Naive thymus-derived CD4-positive, alpha-beta T cell (primary cell): ENCODE measurements around the gene GPRIN3. TPM values are rescaled to one million over a fixed set of nuclear protein-coding genes. Genes with fewer than 3 reads are reported as not detected.

Source experiments
- ATAC-seq: fragments of 150-1000 bp; cut with Tn5 transposase; 2 replicates; pipeline ENCODE4 v1.10.0; 2021; ENCODE audit warnings: mild to moderate bottlenecking, moderate library complexity
- CTCF ChIA-PET: fragments of 350-600 bp; sonication (Branson Sonifier 250); formaldehyde crosslinking; loops from one replicate; lab custom pipeline; 2021; ENCODE audit warnings: antibody characterized with exemption; lab: Charles Lee
- POLR2A ChIA-PET: fragments of 350-600 bp; sonication (Branson Sonifier 250); formaldehyde crosslinking; loops from one replicate; lab custom pipeline; 2021; ENCODE audit warnings: antibody characterized with exemption, inconsistent platforms; lab: Charles Lee
- DNase-seq, 9 donors: peaks; one replicate each; pipeline versions ENCODE4 v3.0.0 to v3.0.0-alpha.2; 2020 to 2022; ENCODE audit warnings: mixed read lengths in 1 of 9
- H3K27ac ChIP-seq: one replicate; pipeline ENCODE4 v1.7.0; 2013; ENCODE audit warnings: mild to moderate bottlenecking, low read depth, low read length, moderate library complexity
- H3K27me3 ChIP-seq, 2 donors: one replicate each; pipeline ENCODE4 v1.7.0; 2013; ENCODE audit warnings: low read length in 2 of 2, mild to moderate bottlenecking in 2 of 2, moderate library complexity in 2 of 2; ENCODE audit not compliant: control insufficient read depth in 2 of 2, insufficient read depth in 2 of 2
- H3K36me3 ChIP-seq, 3 experiments: 1 replicate in 2 of 3; 2 replicates in 1 of 3; pipeline ENCODE4 v1.7.0; 2013; ENCODE audit warnings: low read length in 3 of 3, mild to moderate bottlenecking in 3 of 3, moderate library complexity in 1 of 3; ENCODE audit not compliant: insufficient read depth in 3 of 3, control insufficient read depth in 2 of 3
- H3K4me1 ChIP-seq, 2 donors: one replicate each; pipeline ENCODE4 v1.7.0; 2013; ENCODE audit warnings: low read length in 2 of 2, mild to moderate bottlenecking in 2 of 2, moderate library complexity in 1 of 2; ENCODE audit not compliant: control insufficient read depth in 2 of 2, insufficient read depth in 2 of 2
- H3K4me3 ChIP-seq: 2 replicates; pipeline ENCODE4 v1.7.0; 2013; ENCODE audit warnings: mild to moderate bottlenecking, low read length
- H3K9me3 ChIP-seq, 3 experiments: 1 replicate in 2 of 3; 2 replicates in 1 of 3; pipeline ENCODE4 v1.7.0; 2013; ENCODE audit warnings: low read length in 3 of 3; ENCODE audit not compliant: control insufficient read depth in 2 of 3
- H3K27ac Mint-ChIP-seq, 9 donors: one replicate each; pipeline ENCODE4 v1.8.0; 2020 to 2022; ENCODE audit warnings: mixed read lengths in 9 of 9, mild to moderate bottlenecking in 8 of 9, moderate library complexity in 5 of 9, inconsistent platforms in 2 of 9
- H3K27me3 Mint-ChIP-seq, 5 donors: one replicate each; pipeline ENCODE4 v1.8.0; 2021 to 2022; ENCODE audit warnings: mixed read lengths in 5 of 5, mild to moderate bottlenecking in 1 of 5
- H3K36me3 Mint-ChIP-seq, 5 donors: one replicate each; pipeline ENCODE4 v1.8.0; 2020 to 2022; ENCODE audit warnings: mixed read lengths in 5 of 5, mild to moderate bottlenecking in 3 of 5, inconsistent platforms in 1 of 5
- H3K4me1 Mint-ChIP-seq, 7 donors: one replicate each; pipeline ENCODE4 v1.8.0; 2020 to 2022; ENCODE audit warnings: mixed read lengths in 7 of 7, mild to moderate bottlenecking in 3 of 7, inconsistent platforms in 1 of 7
- H3K4me3 Mint-ChIP-seq, 10 donors: one replicate each; pipeline ENCODE4 v1.8.0; 2020 to 2022; ENCODE audit warnings: mild to moderate bottlenecking in 10 of 10, mixed read lengths in 10 of 10, moderate library complexity in 6 of 10, inconsistent platforms in 2 of 10
- H3K9me3 Mint-ChIP-seq, 11 donors: one replicate each; pipeline ENCODE4 v1.8.0; 2020 to 2022; ENCODE audit warnings: mixed read lengths in 11 of 11, mild to moderate bottlenecking in 4 of 11, inconsistent platforms in 1 of 11, moderate library complexity in 1 of 11
- intact Hi-C, 2 donors: fragments of 100-400 bp; cut with micrococcal nuclease; formaldehyde crosslinking; loops; one replicate each; pipeline ENCODE4 v1.15.1; 2023
- polyA plus RNA-seq, 2 donors: library from polyadenylated mRNA; unstranded; fragments of 300-500 nt; fragmentation: Illumina TruSeq; gene quantifications; one replicate each; pipeline ENCODE4 v1.2.3, GENCODE V29; 2021
- total RNA-seq, 6 experiments: library from RNA in 5 of 6; stranded (reverse) in 5 of 6; gene quantifications; 1 replicate in 5 of 6; 2 replicates in 1 of 6; pipeline ENCODE4 v1.2.3 and lab custom pipeline; 2021 to 2026

Gene GPRIN3
- total and polyA plus RNA-seq, 7 experiments from 2014 or later = 7.3 to 55.5 (median 11.2) TPM

DNA sequence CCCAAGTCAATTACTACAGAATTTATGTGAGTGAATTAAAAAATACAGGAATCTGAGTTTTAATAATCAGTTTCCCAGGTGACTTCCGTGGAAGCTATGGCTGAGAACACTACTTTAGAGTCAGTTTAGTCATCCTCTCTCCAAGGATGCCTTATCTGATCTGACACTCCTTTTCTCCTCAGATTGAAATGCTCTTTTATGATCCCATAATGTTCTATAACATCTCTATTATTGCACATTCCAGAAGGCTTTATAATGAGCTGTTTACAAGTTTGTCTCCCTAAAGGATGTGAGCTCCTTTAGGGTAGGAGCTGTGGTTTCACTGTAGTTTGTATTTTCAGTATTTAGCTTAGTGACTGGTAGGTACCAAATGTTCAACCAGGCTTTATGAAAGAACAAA lies 90.0 kb downstream of the GPRIN3 start:
- ChIA-PET CTCF (interaction anchor here (1.0 kb wide), 1 partner anchor 9 kb away, joined by 5 read pairs; no protein-coding TSS in a partner anchor), POLR2A (no interaction called here)
- Mint-ChIP-seq H3K4me1 (no peaks in the 10 kb centered on the region), H3K4me3 (no peak overlapping the region), H3K9me3 (no peaks in the 10 kb centered on the region), H3K27ac (no peak overlapping the region), H3K27me3 (peaks cover 0 to 19% (median 10%) of the 10 kb centered on the region in 5 donors), H3K36me3 (no peaks in the 10 kb centered on the region)
- H3K27me3 ChIP-seq = no peaks in the 10 kb centered on the region
- H3K27ac ChIP-seq = no peak overlapping the region
- no peak overlapping the region for H3K4me3 ChIP-seq
- intact Hi-C loops = no loop called here
- H3K4me1 ChIP-seq = no peaks in the 10 kb centered on the region
- no peaks in the 10 kb centered on the region for H3K9me3 ChIP-seq
- ATAC-seq (no peak), DNase-seq (no peak)
- no peaks in the 10 kb centered on the region for H3K36me3 ChIP-seq

DNA sequence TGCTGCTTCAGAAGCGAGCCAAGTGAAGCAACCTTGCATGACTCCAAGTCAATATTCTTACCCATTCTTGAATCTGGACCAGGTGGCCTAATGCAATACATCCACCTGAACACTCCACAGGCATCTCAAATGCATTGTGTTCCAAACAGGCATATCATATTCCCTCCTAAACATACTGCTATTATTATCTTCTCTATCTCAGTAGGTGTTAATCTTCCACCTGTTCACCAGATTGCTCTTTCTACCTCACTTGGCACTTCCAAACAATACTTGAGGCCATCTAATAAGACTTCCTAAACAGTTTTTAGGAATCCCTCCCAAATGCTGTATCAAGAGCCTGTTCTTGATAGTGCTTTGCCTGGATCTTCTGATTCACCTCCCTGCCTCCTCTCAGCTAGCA lies 90.7 kb downstream of the GPRIN3 start:
- Mint-ChIP-seq H3K36me3 (no peaks in the 10 kb centered on the region), H3K9me3 (peaks cover 0 to 2% (median 0%) of the 10 kb centered on the region in 11 donors), H3K27ac (no peak overlapping the region), H3K27me3 (peaks cover 0 to 20% (median 10%) of the 10 kb centered on the region in 5 donors), H3K4me1 (no peaks in the 10 kb centered on the region), H3K4me3 (no peak overlapping the region)
- ChIA-PET CTCF (interaction anchor here (1.0 kb wide), 1 partner anchor 9 kb away, joined by 5 read pairs; no protein-coding TSS in a partner anchor), POLR2A (no interaction called here)
- no peaks in the 10 kb centered on the region for H3K4me1 ChIP-seq
- ATAC-seq (no peak), DNase-seq (no peak)
- no peak overlapping the region for H3K4me3 ChIP-seq
- no peaks in the 10 kb centered on the region for H3K27me3 ChIP-seq
- H3K36me3 ChIP-seq = no peaks in the 10 kb centered on the region
- H3K9me3 ChIP-seq = no peaks in the 10 kb centered on the region
- intact Hi-C loops = no loop called here
- no peak overlapping the region for H3K27ac ChIP-seq

DNA sequence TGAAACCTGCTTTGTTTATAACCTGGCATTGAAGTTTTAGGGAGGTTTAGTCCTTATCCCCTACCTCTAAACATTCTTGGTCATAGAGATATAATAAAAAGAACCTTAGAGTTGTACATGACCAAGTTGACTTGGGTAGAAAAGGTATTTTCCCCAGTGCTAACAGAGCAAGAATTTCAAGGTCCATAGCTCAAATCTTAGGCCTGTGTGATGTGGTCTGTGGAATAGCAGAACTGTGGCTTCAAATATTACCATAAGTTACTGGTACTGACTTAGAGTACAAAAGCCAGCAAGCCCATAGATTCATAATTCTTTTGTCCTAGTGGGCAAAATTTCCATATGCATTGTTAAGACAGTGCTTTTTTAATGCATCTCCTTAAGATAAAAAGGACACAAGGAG lies 91.2 kb downstream of the GPRIN3 start:
- no peaks in the 10 kb centered on the region for H3K36me3 ChIP-seq
- H3K27me3 Mint-ChIP-seq = peaks cover 2 to 22% (median 14%) of the 10 kb centered on the region in 5 donors
- H3K9me3 ChIP-seq = no peaks in the 10 kb centered on the region
- no peak overlapping the region for H3K4me3 ChIP-seq
- ATAC-seq (no peak), DNase-seq (no peak)
- H3K4me1 Mint-ChIP-seq = no peaks in the 10 kb centered on the region
- ChIA-PET POLR2A (no interaction called here), CTCF (interaction anchor here (0.5 to 1.0 kb wide), 2 partner anchors 10 to 1035 kb away, joined by 3 to 5 read pairs; no protein-coding TSS in a partner anchor)
- H3K27me3 ChIP-seq = no peaks in the 10 kb centered on the region
- no peaks in the 10 kb centered on the region for H3K4me1 ChIP-seq
- intact Hi-C loops = no loop called here
- no peak overlapping the region for H3K27ac Mint-ChIP-seq
- H3K9me3 Mint-ChIP-seq = peaks cover 0 to 2% (median 0%) of the 10 kb centered on the region in 11 donors
- H3K4me3 Mint-ChIP-seq = no peak overlapping the region
- peaks cover 0 to 2% (median 0%) of the 10 kb centered on the region in 5 donors for H3K36me3 Mint-ChIP-seq
- no peak overlapping the region for H3K27ac ChIP-seq

DNA sequence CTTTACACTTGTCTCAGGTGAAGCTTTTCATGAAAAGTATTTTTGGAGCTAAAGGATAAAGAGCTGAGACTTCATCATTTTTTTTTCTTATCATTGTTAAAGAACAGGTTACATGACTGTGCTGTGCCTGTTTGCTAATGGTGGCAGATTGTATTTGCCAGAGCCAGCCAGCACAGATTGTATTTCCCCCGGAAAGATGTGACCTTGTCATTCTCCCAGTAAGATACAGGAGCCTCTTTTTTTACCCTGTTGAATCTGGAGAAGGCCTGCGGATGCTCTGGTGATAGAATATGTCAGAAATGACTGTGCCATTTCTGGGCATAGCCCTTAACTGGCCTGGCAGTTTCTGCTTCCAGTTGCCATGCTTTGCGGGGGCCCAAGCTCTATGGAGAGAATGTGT lies 91.9 kb downstream of the GPRIN3 start:
- ChIA-PET CTCF (interaction anchor here (1.1 kb wide), 1 partner anchor 219 kb away, joined by 4 read pairs; no protein-coding TSS in a partner anchor), POLR2A (no interaction called here)
- no peaks in the 10 kb centered on the region for H3K36me3 ChIP-seq
- DNase-seq (no peak), ATAC-seq (no peak)
- no peak overlapping the region for H3K27ac ChIP-seq
- H3K9me3 ChIP-seq = no peaks in the 10 kb centered on the region
- H3K27me3 ChIP-seq = no peaks in the 10 kb centered on the region
- Mint-ChIP-seq H3K36me3 (peaks cover 0 to 4% (median 0%) of the 10 kb centered on the region in 5 donors), H3K4me3 (no peak overlapping the region), H3K4me1 (no peaks in the 10 kb centered on the region), H3K9me3 (peaks cover 0 to 3% (median 0%) of the 10 kb centered on the region in 11 donors), H3K27me3 (peaks cover 4 to 21% (median 15%) of the 10 kb centered on the region in 5 donors), H3K27ac (no peak overlapping the region)
- intact Hi-C loops = no loop called here
- H3K4me3 ChIP-seq = no peak overlapping the region
- H3K4me1 ChIP-seq = no peaks in the 10 kb centered on the region

DNA sequence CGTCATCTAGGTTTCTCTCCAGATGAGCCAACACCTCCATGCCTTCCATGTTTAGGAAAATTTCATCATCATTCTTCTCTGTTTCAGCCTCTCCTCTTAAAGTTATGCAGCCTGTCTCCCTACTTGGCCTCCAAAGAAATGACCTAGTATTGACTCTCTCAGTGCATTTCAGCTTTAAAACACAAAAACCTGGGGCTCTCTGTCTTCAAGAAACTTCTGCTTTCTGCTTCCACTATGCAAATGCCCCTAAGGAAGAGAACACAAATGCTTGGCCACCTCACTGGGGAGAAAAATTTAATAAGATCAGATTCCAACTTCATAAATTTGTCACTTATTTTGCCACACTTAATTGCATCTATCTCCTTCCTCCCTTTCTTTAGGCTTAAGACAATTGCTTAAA lies 93.3 kb downstream of the GPRIN3 start:
- Mint-ChIP-seq H3K9me3 (peaks cover 0 to 10% (median 0%) of the 10 kb centered on the region in 11 donors), H3K4me1 (no peaks in the 10 kb centered on the region), H3K36me3 (peaks cover 0 to 5% (median 0%) of the 10 kb centered on the region in 5 donors), H3K27me3 (peaks cover 4 to 23% (median 12%) of the 10 kb centered on the region in 5 donors), H3K27ac (no peak overlapping the region), H3K4me3 (no peak overlapping the region)
- ChIA-PET POLR2A (no interaction called here), CTCF (no interaction called here)
- no peaks in the 10 kb centered on the region for H3K9me3 ChIP-seq
- no peaks in the 10 kb centered on the region for H3K36me3 ChIP-seq
- no peak for ATAC-seq
- H3K4me1 ChIP-seq = no peaks in the 10 kb centered on the region
- intact Hi-C loops = no loop called here
- DNase-seq = no peak
- no peaks in the 10 kb centered on the region for H3K27me3 ChIP-seq
- H3K4me3 ChIP-seq = no peak overlapping the region
- no peak overlapping the region for H3K27ac ChIP-seq

DNA sequence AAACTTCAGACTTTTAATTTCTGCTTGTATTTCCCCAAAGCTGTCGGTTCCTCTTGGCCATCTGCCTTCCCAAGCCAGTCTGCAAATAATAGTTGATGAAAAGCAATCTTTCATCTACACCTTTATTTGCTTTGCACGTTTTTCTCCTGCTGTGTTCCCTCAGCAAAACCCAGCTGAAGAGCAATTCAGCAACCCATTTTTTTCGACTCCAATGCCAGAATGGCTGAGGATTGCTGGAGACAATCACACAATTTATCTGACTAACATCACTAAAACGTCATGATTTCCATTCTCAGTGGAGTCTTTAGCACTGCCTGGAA lies 94.3 kb downstream of the GPRIN3 start:
- H3K27ac ChIP-seq = no peak overlapping the region
- POLR2A ChIA-PET = no interaction called here
- no peak overlapping the region for H3K4me3 ChIP-seq
- H3K36me3 Mint-ChIP-seq = peaks cover 0 to 5% (median 0%) of the 10 kb centered on the region in 5 donors
- intact Hi-C loops = no loop called here
- no peak overlapping the region for H3K27ac Mint-ChIP-seq
- peaks cover 4 to 21% (median 12%) of the 10 kb centered on the region in 5 donors for H3K27me3 Mint-ChIP-seq
- no peak overlapping the region for H3K4me3 Mint-ChIP-seq
- CTCF ChIA-PET = no interaction called here
- ATAC-seq (no peak), DNase-seq (no peak)
- H3K36me3 ChIP-seq = no peaks in the 10 kb centered on the region
- no peaks in the 10 kb centered on the region for H3K4me1 ChIP-seq
- H3K9me3 Mint-ChIP-seq = peaks cover 0 to 17% (median 2%) of the 10 kb centered on the region in 11 donors
- no peaks in the 10 kb centered on the region for H3K9me3 ChIP-seq
- no peaks in the 10 kb centered on the region for H3K27me3 ChIP-seq
- H3K4me1 Mint-ChIP-seq = no peaks in the 10 kb centered on the region

DNA sequence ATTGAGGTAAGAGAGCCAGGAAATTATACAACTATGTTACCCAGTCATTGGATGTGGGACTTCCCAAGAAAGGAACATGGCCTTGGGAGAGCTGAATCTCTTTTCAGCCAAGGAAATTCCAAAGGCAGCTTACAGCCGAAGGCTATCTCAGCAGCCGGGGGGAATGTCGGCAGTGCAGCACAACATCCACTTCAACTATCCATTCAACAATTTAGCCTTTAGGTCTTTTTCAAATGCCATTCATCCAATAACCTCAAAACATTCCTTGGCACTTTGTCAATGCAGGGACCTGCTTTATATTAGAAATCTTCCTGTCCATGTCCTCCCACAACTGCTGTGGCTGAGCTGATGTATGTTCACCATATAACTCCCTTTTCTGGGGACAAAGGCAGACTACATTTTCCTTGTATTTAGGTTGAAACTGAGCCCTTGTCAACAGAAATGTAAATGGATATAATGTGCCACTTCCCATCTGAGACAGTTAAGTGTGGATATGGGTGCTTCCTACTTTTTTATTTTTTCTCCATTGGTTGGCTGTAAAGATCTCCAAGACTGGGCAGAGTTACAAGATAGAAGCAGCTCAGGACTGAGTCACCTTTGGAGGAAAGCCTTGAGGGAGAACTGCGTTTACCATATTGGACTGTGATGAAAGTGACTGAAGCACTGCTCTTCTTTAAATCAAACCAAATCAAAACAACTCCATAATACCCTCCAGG lies 94.8 kb downstream of the GPRIN3 start:
- ChIA-PET CTCF (no interaction called here), POLR2A (no interaction called here)
- no peak overlapping the region for H3K4me3 Mint-ChIP-seq
- Histone ChIP-seq H3K36me3 (no peaks in the 10 kb centered on the region), H3K27me3 (no peaks in the 10 kb centered on the region), H3K27ac (no peak overlapping the region), H3K4me3 (no peak overlapping the region), H3K9me3 (no peaks in the 10 kb centered on the region), H3K4me1 (no peaks in the 10 kb centered on the region)
- H3K36me3 Mint-ChIP-seq = peaks cover 0 to 9% (median 0%) of the 10 kb centered on the region in 5 donors
- H3K4me1 Mint-ChIP-seq = no peaks in the 10 kb centered on the region
- peaks cover 0 to 19% (median 3%) of the 10 kb centered on the region in 11 donors for H3K9me3 Mint-ChIP-seq
- DNase-seq = no peak
- no peak overlapping the region for H3K27ac Mint-ChIP-seq
- no peak for ATAC-seq
- intact Hi-C loops = no loop called here
- peaks cover 9 to 21% (median 12%) of the 10 kb centered on the region in 5 donors for H3K27me3 Mint-ChIP-seq
